ENCODE results near the gene GABRP. TPM values are rescaled to one million over a fixed set of nuclear protein-coding genes. Genes with fewer than 3 reads are reported as not detected.
"Not testable (repeated sequence)": the region's sequence is repeated elsewhere in the genome, so short reads cannot be mapped to it uniquely, and the experiment has no call there.

Gene GABRP
- total and polyA plus RNA-seq, 12 donors, result 0.03 to 0.26 (median 0.13) TPM; not detected in 7

- intact Hi-C loops (cut with DNase I), result no loop called here
- no peak for DNase-seq
- no peaks in the 10 kb centered on the region for H3K27me3 ChIP-seq
- 75 to 82% (median 79%) methylated on average over 2 of the region's 2 CpGs for WGBS, 4 donors
- H3K4me1 ChIP-seq (replicated peaks in 1 of 2), result no peaks in the 10 kb centered on the region
- no peaks in the 10 kb centered on the region for H3K9me3 ChIP-seq (replicated peaks in 1 of 3)
- H3K27ac ChIP-seq, result no peak overlapping the region
- H3K36me3 ChIP-seq (replicated peaks in 1 of 2), result no peaks in the 10 kb centered on the region
- no peak overlapping the region for H3K4me3 ChIP-seq
- TF ChIP-seq POLR2A (IDR thresholded peaks at IDR 0.05) (no peak), CTCF (IDR thresholded peaks at IDR 0.05) (no peak)
These were observed 42.6 kb downstream of the GABRP start for GRCh38 chr5:170826117-170826516.

- Histone ChIP-seq H3K9me3 (replicated peaks in 1 of 3) (no peaks in the 10 kb centered on the region), H3K36me3 (replicated peaks in 1 of 2) (no peaks in the 10 kb centered on the region), H3K4me3 (no peak overlapping the region), H3K27ac (no peak overlapping the region), H3K27me3 (no peaks in the 10 kb centered on the region), H3K4me1 (replicated peaks in 1 of 2) (no peaks in the 10 kb centered on the region)
- intact Hi-C loops (cut with DNase I), result no loop called here
- WGBS, 4 donors, result 81 to 89% (median 86%) methylated on average over 6 to 7 of the region's 7 CpGs
- DNase-seq, result no peak
- no peak for TF ChIP-seq CTCF (IDR thresholded peaks at IDR 0.05)
- TF ChIP-seq POLR2A (IDR thresholded peaks at IDR 0.05), result no peak
These were observed 48.7 kb downstream of the GABRP start for GRCh38 chr5:170832241-170832640.

DNA sequence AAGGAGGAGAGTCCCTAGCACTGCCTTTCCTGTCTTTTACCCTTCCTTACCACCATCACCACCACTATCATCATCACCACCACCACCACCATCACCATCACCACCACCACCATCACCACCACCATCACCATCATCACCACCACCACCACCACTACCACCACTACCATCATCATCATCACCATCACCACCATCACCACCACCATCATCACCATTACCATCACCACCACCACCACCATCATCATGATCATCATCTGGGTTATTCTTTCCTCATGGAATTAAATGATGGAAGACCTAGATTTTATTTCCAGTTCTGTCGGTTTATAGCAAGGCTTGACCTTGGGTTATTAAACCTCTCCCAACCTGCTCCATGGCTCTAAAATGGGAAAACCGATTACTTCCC, 50.5 kb downstream of the GABRP start:
- H3K27ac ChIP-seq; DNase-seq; H3K9me3 ChIP-seq (replicated peaks in 1 of 3); H3K4me3 ChIP-seq; H3K4me1 ChIP-seq (replicated peaks in 1 of 2); intact Hi-C loops (cut with DNase I); H3K27me3 ChIP-seq; H3K36me3 ChIP-seq (replicated peaks in 1 of 2): not testable (repeated sequence)
- WGBS, 4 donors, result 74 to 77% (median 75%) methylated on average over 2 of the region's 2 CpGs

- Histone ChIP-seq H3K27me3 (no peaks in the 10 kb centered on the region), H3K36me3 (replicated peaks in 1 of 2) (no peaks in the 10 kb centered on the region), H3K27ac (no peak overlapping the region), H3K4me1 (replicated peaks in 1 of 2) (no peaks in the 10 kb centered on the region), H3K4me3 (no peak overlapping the region), H3K9me3 (replicated peaks in 1 of 3) (no peaks in the 10 kb centered on the region)
- intact Hi-C loops (cut with DNase I), result no loop called here
- WGBS, 4 donors, result 72 to 78% (median 74%) methylated on average over 4 of the region's 4 CpGs
- TF ChIP-seq CTCF (IDR thresholded peaks at IDR 0.05) (no peak), POLR2A (IDR thresholded peaks at IDR 0.05) (no peak)
- no peak for DNase-seq
These were observed 52.7 kb downstream of the GABRP start for GRCh38 chr5:170836226-170836625.

GRCh38 chr5:170843870-170844269, 60.3 kb downstream of the GABRP start:
- intact Hi-C loops (cut with DNase I), result no loop called here
- TF ChIP-seq POLR2A (IDR thresholded peaks at IDR 0.05), result no peak
- no peak for TF ChIP-seq CTCF (IDR thresholded peaks at IDR 0.05)
- H3K27me3 ChIP-seq, result peaks cover 2% of the 10 kb centered on the region
- no peaks in the 10 kb centered on the region for H3K4me1 ChIP-seq (replicated peaks in 1 of 2)
- WGBS, 4 donors, result 76 to 79% (median 78%) methylated on average over 2 of the region's 2 CpGs
- H3K4me3 ChIP-seq, result no peak overlapping the region
- no peaks in the 10 kb centered on the region for H3K36me3 ChIP-seq (replicated peaks in 1 of 2)
- H3K27ac ChIP-seq, result no peak overlapping the region
- no peaks in the 10 kb centered on the region for H3K9me3 ChIP-seq (replicated peaks in 1 of 3)
- DNase-seq, result no peak

Data from adrenal gland (tissue), 12 donors.